ENCODE results near the gene PDCD2. TPM values are rescaled to one million over a fixed set of nuclear protein-coding genes. Genes with fewer than 3 reads are reported as not detected.
A peak's percentile ranks its signal among the peaks of the same experiment; 100 is the strongest.

PDCD2 gene
- total RNA-seq, 3 donors from 2014 or later: 43.5 to 47.2 (median 43.7) TPM

- DNase-seq (peak; percentile 97 to 99 (median 99)), ATAC-seq (peak; percentile 96)
- intact Hi-C loops (cut with DNase I, micrococcal nuclease): no loop called here
- TF ChIP-seq CTCF (IDR thresholded peaks at IDR 0.05): no peak
- Histone ChIP-seq H3K36me3 (ENCODE audit: low read depth) (no peaks in the 10 kb centered on the region), H3K4me1 (ENCODE audit: low read depth) (peaks cover 30% of the 10 kb centered on the region), H3K9me3 (no peaks in the 10 kb centered on the region), H3K4me3 (peak within 1 kb of the TSS; percentile 87)
These were observed 30.2 kb downstream of the PDCD2 start, which contains the start of gene TBP for GRCh38 chr6:170554013-170554795. Gene TBP, plus strand, starts transcription at chr6:170554369. Its CDS starts 2,661 bp downstream, at chr6:170557030.

- H3K4me1 ChIP-seq (ENCODE audit: low read depth): peaks cover 30% of the 10 kb centered on the region
These were observed 30.9 kb downstream of the PDCD2 start for GRCh38 chr6:170553534-170554012.

GRCh38 chr6:170552765-170553533, 31.5 kb downstream of the PDCD2 start, which contains the start of gene PSMB1:
Gene PSMB1, minus strand, starts transcription at chr6:170553307. Its CDS starts 65 bp downstream, at chr6:170553242.
- ATAC-seq (peak; percentile 85), DNase-seq (peak; percentile 91 to 96 (median 95))
- peak within 1 kb of the TSS; percentile 87 for H3K4me3 ChIP-seq
- TF ChIP-seq CTCF (IDR thresholded peaks at IDR 0.05): no peak
- intact Hi-C loops (cut with DNase I, micrococcal nuclease): no loop called here
- no peaks in the 10 kb centered on the region for H3K36me3 ChIP-seq (ENCODE audit: low read depth)
- peaks cover 30% of the 10 kb centered on the region for H3K4me1 ChIP-seq (ENCODE audit: low read depth)
- no peaks in the 10 kb centered on the region for H3K9me3 ChIP-seq

More at GRCh38 chr6:170553534-170554012, 30.9 kb downstream of the PDCD2 start:
- Histone ChIP-seq H3K36me3 (ENCODE audit: low read depth) (no peaks in the 10 kb centered on the region), H3K9me3 (no peaks in the 10 kb centered on the region), H3K4me3 (peak overlapping the region; percentile 87)
- no peak for TF ChIP-seq CTCF (IDR thresholded peaks at IDR 0.05)
- DNase-seq (no peak), ATAC-seq (peak; percentile 54)
- intact Hi-C loops (cut with DNase I, micrococcal nuclease): no loop called here

GRCh38 chr6:170545405-170545804, 39.0 kb downstream of the PDCD2 start:
- no peak for DNase-seq
- TF ChIP-seq CTCF (IDR thresholded peaks at IDR 0.05): no peak
- intact Hi-C loops (cut with DNase I, micrococcal nuclease): no loop called here
- no peak overlapping the region for H3K4me3 ChIP-seq
- H3K4me1 ChIP-seq (ENCODE audit: low read depth): no peaks in the 10 kb centered on the region
- H3K9me3 ChIP-seq: no peaks in the 10 kb centered on the region
- H3K36me3 ChIP-seq (ENCODE audit: low read depth): peaks cover 10% of the 10 kb centered on the region
- ATAC-seq: no peak

- intact Hi-C loops (cut with DNase I, micrococcal nuclease): no loop called here
- Histone ChIP-seq H3K36me3 (ENCODE audit: low read depth) (peaks cover 10% of the 10 kb centered on the region), H3K4me1 (ENCODE audit: low read depth) (no peaks in the 10 kb centered on the region), H3K4me3 (no peak overlapping the region), H3K9me3 (no peaks in the 10 kb centered on the region)
- ATAC-seq (no peak), DNase-seq (no peak)
- TF ChIP-seq CTCF (IDR thresholded peaks at IDR 0.05): no peak
These were observed 42.3 kb downstream of the PDCD2 start for GRCh38 chr6:170542031-170542719.

Data from mucosa of descending colon (tissue), 3 donors.